ENCODE measurements around the gene TESPA1. TPM values are rescaled to one million over a fixed set of nuclear protein-coding genes. Genes with fewer than 3 reads are reported as not detected.

The TESPA1 gene
- total and polyA plus RNA-seq, 9 of the 15 experiments (the other 6 are each of a cell fraction or from before 2014, with no cell fraction given) = 0.72 to 7.1 (median 2.4) TPM

- Histone ChIP-seq H3K9me1 (ENCODE audit: control insufficient read depth, insufficient read depth, low read length) (no peaks in the 10 kb centered on the region), H3K9ac (ENCODE audit: insufficient read depth in 1 of 2, low read depth in 2 of 2, low read length in 2 of 2) (no peak overlapping the region), H2AFZ (ENCODE audit: low read depth, low read length) (0 out of 2 replicates have a peak overlapping the region, but pooled peaks have one; percentile 2), H3K79me2 (ENCODE audit: control insufficient read depth, insufficient read depth, low read length) (no peaks in the 10 kb centered on the region), H3K36me3 (ENCODE audit: control insufficient read depth, insufficient read depth, low read length) (no peaks in the 10 kb centered on the region), H3K4me1 (replicated peaks in 1 of 2; ENCODE audit: control insufficient read depth in 2 of 2, insufficient read depth in 2 of 2, low read length in 2 of 2) (peaks cover 0 to 5% of the 10 kb centered on the region in 2 experiments; a peak in 1 of 5 replicates), H3K4me3 (no peak overlapping the region), H4K20me1 (replicated peaks; ENCODE audit: control insufficient read depth, insufficient read depth, low read length) (no peaks in the 10 kb centered on the region), H3K27me3 (ENCODE audit: control insufficient read depth in 2 of 2, insufficient read depth in 2 of 2, low read length in 2 of 2) (peaks cover 3 to 9% of the 10 kb centered on the region in 2 experiments; a peak in 3 of 5 replicates), H3K27ac (ENCODE audit: extremely low read depth, low read depth, low read length) (no peak overlapping the region), H3K4me2 (ENCODE audit: insufficient read depth, low read length) (no peak overlapping the region), H3K9me3 (replicated peaks; ENCODE audit: control insufficient read depth, insufficient read depth, low read depth, low read length) (no peaks in the 10 kb centered on the region)
- TF ChIP-seq MIER1 (IDR thresholded peaks at IDR 0.05; ENCODE audit: low read depth) = no peak
- peak; percentile 61; the same call in 1 of the 2 replicates for TF ChIP-seq ZNF263 (CRISPR knock-in tag; IDR thresholded peaks at IDR 0.05; ENCODE audit: borderline replicate concordance)
- TF ChIP-seq, protein P1, sequence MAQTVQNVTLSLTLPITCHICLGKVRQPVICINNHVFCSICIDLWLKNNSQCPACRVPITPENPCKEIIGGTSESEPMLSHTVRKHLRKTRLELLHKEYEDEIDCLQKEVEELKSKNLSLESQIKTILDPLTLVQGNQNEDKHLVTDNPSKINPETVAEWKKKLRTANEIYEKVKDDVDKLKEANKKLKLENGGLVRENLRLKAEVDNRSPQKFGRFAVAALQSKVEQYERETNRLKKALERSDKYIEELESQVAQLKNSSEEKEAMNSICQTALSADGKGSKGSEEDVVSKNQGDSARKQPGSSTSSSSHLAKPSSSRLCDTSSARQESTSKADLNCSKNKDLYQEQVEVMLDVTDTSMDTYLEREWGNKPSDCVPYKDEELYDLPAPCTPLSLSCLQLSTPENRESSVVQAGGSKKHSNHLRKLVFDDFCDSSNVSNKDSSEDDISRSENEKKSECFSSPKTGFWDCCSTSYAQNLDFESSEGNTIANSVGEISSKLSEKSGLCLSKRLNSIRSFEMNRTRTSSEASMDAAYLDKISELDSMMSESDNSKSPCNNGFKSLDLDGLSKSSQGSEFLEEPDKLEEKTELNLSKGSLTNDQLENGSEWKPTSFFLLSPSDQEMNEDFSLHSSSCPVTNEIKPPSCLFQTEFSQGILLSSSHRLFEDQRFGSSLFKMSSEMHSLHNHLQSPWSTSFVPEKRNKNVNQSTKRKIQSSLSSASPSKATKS (CRISPR knock-in tag; IDR thresholded peaks at IDR 0.05) = no peak
- TF ChIP-seq CREB3L1 (IDR thresholded peaks at IDR 0.05; ENCODE audit: borderline replicate concordance, low read depth) = no peak
- in situ Hi-C loops (cut with MboI) = no loop called here
- FAIRE-seq = no peak
- ChIA-PET CTCF (ENCODE audit: low intra/inter-chr PET ratio) (no interaction called here), POLR2A (interaction anchor here (0.6 to 0.9 kb wide), 3 partner anchors 15 to 354 kb away, joined by 3 read pairs; no protein-coding TSS in a partner anchor)
- DNase-seq (ENCODE audit: extremely low read depth in 1 of 4, low spot score in 3 of 4) = no peak
- no peak for ATAC-seq
- no TSS peak for BruUV-seq (replicated peaks)
- under 1% methylated on average over 16 of the region's 21 CpGs for WGBS (ENCODE audit: insufficient coverage, low coverage, missing lambda C conversion rate)
- intact Hi-C loops (cut with micrococcal nuclease) = no loop called here
These were observed 67.5 kb downstream of the TESPA1 start for GRCh38 chr12:54917001-54917488.

Other genes with a start within 250 kb of the TESPA1 start
- gene MUCL1, start 130.2 kb downstream of the TESPA1 start, total RNA-seq (2014; rRNA removed) = not detected in 2 replicates
- gene MUCL1, start 130.2 kb downstream of the TESPA1 start, total RNA-seq (2014; rRNA removed; fragmentation: Illumina TruSeq; extraction: Trizol) = not detected in 2 replicates
- not detected in 2 replicates for gene MUCL1, start 130.2 kb downstream of the TESPA1 start, total RNA-seq (2015; rRNA removed; fragmentation: Illumina TruSeq; extraction: Trizol)
- not detected in 2 replicates for gene MUCL1, start 130.2 kb downstream of the TESPA1 start, total RNA-seq (2021)
- gene MUCL1, start 130.2 kb downstream of the TESPA1 start, polyA plus RNA-seq (2011; rRNA removed) = not detected in 2 replicates
- gene MUCL1, start 130.2 kb downstream of the TESPA1 start, polyA plus RNA-seq (2014; fragmentation: Illumina TruSeq; extraction: Trizol) = not detected in 2 replicates
- not detected for gene MUCL1, start 130.2 kb downstream of the TESPA1 start, polyA plus RNA-seq (2014; fragmentation: Nextera tagmentation; extraction: Ambion mirVana)
- gene MUCL1, start 130.2 kb downstream of the TESPA1 start, polyA plus RNA-seq (2014; rRNA removed) = not detected in 2 replicates
- not detected in 2 replicates for gene NEUROD4, start 35.2 kb upstream of the TESPA1 start, total RNA-seq (2014; rRNA removed)
- gene NEUROD4, start 35.2 kb upstream of the TESPA1 start, total RNA-seq (2014; rRNA removed; fragmentation: Illumina TruSeq; extraction: Trizol) = not detected in 2 replicates
- not detected in 2 replicates for gene NEUROD4, start 35.2 kb upstream of the TESPA1 start, total RNA-seq (2015; rRNA removed; fragmentation: Illumina TruSeq; extraction: Trizol)
- gene NEUROD4, start 35.2 kb upstream of the TESPA1 start, total RNA-seq (2021) = not detected in 2 replicates
- not detected in 2 replicates for gene NEUROD4, start 35.2 kb upstream of the TESPA1 start, polyA plus RNA-seq (2011; rRNA removed)
- gene NEUROD4, start 35.2 kb upstream of the TESPA1 start, polyA plus RNA-seq (2014; fragmentation: Illumina TruSeq; extraction: Trizol) = not detected in 2 replicates
- gene NEUROD4, start 35.2 kb upstream of the TESPA1 start, polyA plus RNA-seq (2014; fragmentation: Nextera tagmentation; extraction: Ambion mirVana) = not detected
- gene NEUROD4, start 35.2 kb upstream of the TESPA1 start, polyA plus RNA-seq (2014; rRNA removed) = not detected in 2 replicates
- gene OR9K2, start 141.6 kb upstream of the TESPA1 start, total RNA-seq (2014; rRNA removed) = not detected in 2 replicates
- gene OR9K2, start 141.6 kb upstream of the TESPA1 start, total RNA-seq (2014; rRNA removed; fragmentation: Illumina TruSeq; extraction: Trizol) = not detected in 2 replicates
- gene OR9K2, start 141.6 kb upstream of the TESPA1 start, total RNA-seq (2015; rRNA removed; fragmentation: Illumina TruSeq; extraction: Trizol) = not detected in 2 replicates
- gene OR9K2, start 141.6 kb upstream of the TESPA1 start, total RNA-seq (2021) = not detected in 2 replicates
- not detected in 2 replicates for gene OR9K2, start 141.6 kb upstream of the TESPA1 start, polyA plus RNA-seq (2011; rRNA removed)
- not detected in 2 replicates for gene OR9K2, start 141.6 kb upstream of the TESPA1 start, polyA plus RNA-seq (2014; fragmentation: Illumina TruSeq; extraction: Trizol)
- gene OR9K2, start 141.6 kb upstream of the TESPA1 start, polyA plus RNA-seq (2014; fragmentation: Nextera tagmentation; extraction: Ambion mirVana) = not detected
- gene OR9K2, start 141.6 kb upstream of the TESPA1 start, polyA plus RNA-seq (2014; rRNA removed) = not detected in 2 replicates
- gene OR10A7, start 236.3 kb upstream of the TESPA1 start, total RNA-seq (2014; rRNA removed) = not detected in 2 replicates
- gene OR10A7, start 236.3 kb upstream of the TESPA1 start, total RNA-seq (2014; rRNA removed; fragmentation: Illumina TruSeq; extraction: Trizol) = not detected in 2 replicates
- not detected in 2 replicates for gene OR10A7, start 236.3 kb upstream of the TESPA1 start, total RNA-seq (2015; rRNA removed; fragmentation: Illumina TruSeq; extraction: Trizol)
- not detected in 2 replicates for gene OR10A7, start 236.3 kb upstream of the TESPA1 start, total RNA-seq (2021)
- gene OR10A7, start 236.3 kb upstream of the TESPA1 start, polyA plus RNA-seq (2011; rRNA removed) = not detected in 2 replicates
- not detected in 2 replicates for gene OR10A7, start 236.3 kb upstream of the TESPA1 start, polyA plus RNA-seq (2014; fragmentation: Illumina TruSeq; extraction: Trizol)
- not detected for gene OR10A7, start 236.3 kb upstream of the TESPA1 start, polyA plus RNA-seq (2014; fragmentation: Nextera tagmentation; extraction: Ambion mirVana)
- not detected in 2 replicates for gene OR10A7, start 236.3 kb upstream of the TESPA1 start, polyA plus RNA-seq (2014; rRNA removed)